GM19351 (cell line): ENCODE results near the gene HS2ST1.
"Not testable (repeated sequence)": the region's sequence is repeated elsewhere in the genome, so short reads cannot be mapped to it uniquely, and the experiment has no call there.

Experiments
- ATAC-seq: cut with Tn5 transposase; IDR thresholded peaks from one replicate; pipeline ENCODE4 v1.9.1; 2021; ENCODE audit warnings: mild to moderate bottlenecking, moderate library complexity; ENCODE audit not compliant: unreplicated experiment

Gene HS2ST1

DNA sequence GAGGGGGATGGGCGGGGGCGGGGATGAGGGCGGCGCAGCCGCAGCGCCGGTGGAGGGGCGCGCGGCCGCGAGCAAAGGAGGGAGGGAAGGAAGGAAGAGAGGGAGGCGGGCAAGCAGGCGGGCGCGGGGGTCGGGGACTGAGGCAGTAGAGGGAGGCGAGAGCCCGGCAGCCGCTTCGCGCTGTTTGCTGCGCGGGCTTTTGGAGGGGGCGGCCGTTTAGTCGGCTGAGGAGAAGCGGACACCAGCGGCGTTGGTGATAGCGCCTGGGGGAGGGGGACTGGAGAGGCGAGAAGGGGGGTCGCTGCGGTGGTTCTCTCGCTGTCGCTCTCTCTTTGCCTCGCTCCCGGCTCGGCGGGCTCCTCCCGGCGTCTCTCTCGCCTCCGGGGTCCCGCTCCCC is at the start of gene HS2ST1:
TSS of gene HS2ST1 (plus strand) at position 35 of the 397 bp plus-strand sequence.
- no peak for ATAC-seq

DNA sequence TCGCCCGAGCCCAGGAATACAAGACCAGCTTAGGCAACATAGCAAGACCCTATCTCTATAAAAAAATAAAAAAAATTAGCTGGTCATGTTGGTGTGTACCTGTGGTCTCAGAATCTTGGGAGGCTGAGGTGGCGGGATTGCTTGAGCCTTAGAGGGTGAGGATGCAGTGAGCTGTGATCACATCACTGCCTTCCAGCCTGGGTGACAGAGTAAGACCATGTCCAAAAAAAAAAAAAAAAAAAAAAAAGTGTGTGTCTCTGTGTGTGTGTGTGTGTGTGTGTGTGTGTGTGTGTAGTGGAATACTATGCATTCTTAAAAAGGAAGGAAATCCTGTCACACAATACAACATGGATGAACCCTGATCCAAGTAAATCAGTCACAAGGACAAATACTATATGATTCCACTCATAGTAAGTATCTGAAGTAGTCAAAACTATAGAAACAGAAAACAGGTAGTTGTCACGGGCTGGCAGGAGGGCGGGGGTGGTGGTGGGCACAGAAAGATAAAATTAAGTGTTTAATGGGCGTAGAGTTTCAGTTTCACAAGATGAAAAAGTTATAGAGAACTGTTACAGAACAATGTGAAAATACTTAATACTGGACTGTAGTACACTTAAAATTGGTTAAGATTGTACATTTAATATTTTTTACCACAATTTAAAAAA is 48.3 kb upstream of the HS2ST1 start:
- ATAC-seq = no peak

DNA sequence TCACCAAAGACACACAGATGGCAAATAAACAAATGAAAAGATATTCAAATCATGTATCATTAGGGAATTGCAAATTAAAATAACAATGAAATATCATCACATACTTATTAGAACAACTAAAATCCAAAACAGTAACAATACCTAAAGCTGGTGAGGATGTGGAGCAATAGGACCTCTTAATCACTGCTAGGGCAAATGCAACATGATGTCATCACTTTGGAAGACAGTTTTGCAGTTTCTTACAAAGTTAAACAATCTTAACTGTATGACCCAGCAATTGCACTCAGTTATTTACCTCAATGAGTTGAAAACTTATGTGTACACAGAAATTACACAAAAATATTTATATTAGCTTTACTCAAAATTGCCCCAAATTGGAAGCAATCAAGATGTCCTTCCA is 47.8 kb upstream of the HS2ST1 start:
- no peak for ATAC-seq

DNA sequence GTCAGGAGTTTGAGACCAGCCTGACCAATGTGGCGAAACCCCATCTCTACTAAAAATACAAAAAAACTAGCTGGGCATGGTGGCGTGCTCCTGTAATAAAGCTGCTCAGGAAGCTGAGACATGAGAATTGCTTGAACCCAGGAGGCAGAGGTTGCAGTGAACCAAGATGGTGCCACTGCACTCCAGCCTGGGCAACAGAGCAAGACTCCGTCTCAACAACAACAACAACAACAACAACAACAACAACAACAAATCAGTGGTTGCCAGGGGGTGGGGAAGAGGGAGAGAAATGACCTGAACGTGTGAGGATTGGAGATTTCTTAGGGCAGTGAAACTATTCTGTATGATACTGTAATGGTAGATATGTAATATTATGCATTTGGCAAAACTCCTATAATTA is 47.2 kb upstream of the HS2ST1 start:
- not testable (repeated sequence) for ATAC-seq

DNA sequence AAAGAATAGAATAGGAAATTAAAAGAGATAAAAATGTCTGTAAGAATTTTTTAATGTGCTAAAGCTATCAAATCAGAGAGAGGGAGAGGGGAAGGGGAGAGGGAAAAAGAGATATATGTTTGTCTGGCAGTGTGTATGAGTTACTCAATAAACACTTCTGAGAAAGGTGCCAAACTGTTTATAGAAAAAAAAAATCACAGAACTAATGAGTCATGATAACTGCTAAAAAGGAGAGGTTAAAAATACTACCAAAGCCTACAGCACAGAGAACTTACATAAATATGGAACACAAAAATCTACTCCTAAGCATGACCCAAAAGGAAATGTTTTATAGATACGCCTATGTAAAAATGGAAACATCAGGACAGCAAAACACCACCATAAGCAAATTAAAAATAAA is 46.0 kb upstream of the HS2ST1 start:
- no peak for ATAC-seq

DNA sequence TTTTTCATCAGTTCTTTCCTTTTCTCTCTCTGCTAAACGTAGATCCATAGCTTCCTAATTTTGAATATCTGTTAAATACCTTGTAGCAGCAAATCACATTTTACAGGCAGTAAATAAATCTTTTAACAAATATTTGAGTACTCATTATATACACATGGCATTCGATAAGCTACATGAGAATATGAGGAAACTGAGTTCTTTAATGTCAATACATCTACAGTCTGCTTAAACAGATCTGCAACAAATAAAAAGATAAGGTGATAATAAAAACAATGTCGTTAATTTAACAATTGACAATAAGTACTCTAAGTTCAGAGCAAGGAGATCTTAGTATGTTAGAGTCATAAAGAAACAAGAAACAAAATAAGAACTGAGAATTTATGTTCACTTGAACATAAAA is 43.4 kb upstream of the HS2ST1 start:
- no peak for ATAC-seq

DNA sequence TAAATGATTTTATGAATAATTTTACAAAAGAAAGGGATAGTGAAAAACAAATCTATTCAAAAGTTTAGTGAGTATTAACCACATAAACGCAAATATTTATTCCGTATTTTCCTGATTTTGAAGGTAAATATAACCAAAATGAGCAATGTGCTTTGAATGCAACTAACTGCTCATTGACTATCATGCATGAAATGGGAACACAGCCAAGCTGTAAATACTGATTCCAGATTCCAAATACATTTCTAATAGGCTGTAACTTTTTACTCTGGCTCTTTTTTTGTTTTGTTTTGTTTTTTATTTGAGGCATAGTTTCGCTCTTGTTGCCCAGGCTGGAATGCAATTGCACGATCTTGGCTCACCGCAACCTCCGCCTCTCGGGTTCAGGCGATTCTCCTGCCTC is 42.3 kb upstream of the HS2ST1 start:
- no peak for ATAC-seq

DNA sequence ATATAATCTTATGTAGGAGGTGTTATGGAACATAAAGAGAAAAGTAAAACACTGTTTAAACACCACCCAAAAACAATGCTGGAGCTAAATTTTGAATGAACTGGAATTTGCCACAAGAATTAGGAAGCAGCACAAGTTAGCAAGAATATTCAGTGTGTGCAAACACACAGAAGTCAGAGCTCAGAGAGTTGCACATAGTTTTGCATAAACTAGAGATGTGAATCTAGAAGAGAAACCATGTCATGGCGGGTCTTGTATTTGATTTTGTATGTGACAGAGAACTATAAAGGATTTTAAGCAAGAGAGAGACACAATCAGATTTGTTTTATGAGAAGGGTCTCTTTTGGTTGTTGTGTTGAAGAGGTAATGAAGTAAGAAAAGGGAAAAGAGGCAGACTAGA is 38.7 kb upstream of the HS2ST1 start:
- ATAC-seq = peak; percentile 50

DNA sequence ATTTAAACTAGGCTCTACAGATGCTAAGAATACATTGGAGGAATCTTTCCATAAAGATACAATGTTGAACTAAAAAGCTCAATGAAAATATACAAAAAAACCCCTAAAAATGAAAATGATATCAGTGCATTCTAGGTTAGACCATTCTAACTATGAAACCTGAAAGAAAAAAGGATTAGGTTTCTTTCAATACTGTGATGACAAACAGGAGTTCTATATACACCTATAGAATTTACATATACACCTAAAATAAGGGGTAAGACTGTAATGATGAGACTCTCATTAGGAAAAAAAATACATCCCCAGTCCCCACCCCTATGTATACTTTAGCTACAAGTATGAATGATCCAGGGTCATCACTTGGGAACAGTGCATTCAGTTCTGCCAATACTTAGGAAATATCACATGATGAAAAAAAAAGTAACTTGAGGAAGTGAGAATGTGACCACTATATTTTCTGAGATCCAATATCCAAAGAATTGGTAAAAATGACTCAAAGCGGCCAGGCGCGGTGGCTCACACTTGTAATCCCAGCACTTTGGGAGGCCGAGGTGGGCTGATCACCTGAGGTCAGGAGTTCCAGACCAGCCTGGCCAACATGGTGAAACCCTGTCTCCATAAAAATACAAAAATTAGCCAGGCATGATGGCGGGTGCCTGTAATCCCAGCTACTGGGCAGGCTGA is 26.8 kb upstream of the HS2ST1 start:
- peak; percentile 85 for ATAC-seq

DNA sequence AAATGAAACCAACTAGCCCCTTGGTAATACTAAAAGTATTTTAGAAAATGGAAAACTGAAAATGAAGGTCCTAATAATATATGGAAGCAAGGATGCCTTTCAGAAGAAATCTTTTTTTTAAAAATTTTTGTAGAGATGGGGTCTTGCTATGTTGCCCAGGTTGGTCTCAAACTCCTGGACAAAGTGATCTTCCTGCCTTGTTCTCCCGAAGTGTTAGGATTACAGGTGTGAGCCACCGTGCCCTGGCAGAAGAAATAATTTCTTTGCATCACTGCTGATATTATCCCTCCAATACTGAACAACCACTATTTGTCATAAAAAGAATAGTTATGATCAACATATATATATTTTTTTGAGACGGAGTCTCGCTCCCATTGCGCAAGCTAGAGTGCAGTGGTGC is 26.1 kb upstream of the HS2ST1 start:
- no peak for ATAC-seq

DNA sequence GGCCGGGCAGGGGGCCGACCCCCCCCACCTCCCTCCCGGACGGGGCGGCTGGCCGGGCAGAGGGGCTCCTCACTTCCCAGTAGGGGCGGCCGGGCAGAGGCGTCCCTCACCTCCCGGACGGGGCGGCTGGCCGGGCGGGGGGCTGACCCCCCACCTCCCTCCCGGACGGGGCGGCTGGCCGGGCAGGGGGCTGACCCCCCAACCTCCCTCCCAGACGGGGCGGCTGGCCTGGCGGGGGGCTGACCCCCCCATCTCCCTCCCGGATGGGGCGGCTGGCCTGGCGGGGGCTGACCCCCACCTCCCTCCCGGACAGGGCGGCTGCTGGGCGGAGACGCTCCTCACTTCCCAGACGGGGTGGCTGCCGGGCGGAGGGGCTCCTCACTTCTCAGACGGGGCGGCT is 15.0 kb upstream of the HS2ST1 start:
- ATAC-seq = not testable (repeated sequence)

DNA sequence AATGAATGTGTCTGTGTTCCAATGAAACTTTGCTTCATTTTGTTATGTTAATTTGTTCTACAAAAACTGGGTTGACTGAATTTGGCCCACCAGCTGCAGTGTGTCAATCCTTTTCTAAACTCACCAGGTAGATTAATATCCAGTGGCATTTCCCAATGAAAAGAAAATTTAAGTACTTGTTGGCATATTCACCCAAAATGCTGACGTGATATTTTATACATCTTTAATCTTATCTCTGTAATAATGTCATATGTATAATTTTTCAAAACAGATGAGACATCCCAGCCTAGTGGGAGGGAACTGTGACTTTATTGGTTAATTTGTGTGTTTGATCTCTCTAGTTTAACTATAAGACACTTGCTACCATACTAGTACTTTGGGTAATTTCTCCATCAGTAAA is 8.6 kb upstream of the HS2ST1 start:
- no peak for ATAC-seq

DNA sequence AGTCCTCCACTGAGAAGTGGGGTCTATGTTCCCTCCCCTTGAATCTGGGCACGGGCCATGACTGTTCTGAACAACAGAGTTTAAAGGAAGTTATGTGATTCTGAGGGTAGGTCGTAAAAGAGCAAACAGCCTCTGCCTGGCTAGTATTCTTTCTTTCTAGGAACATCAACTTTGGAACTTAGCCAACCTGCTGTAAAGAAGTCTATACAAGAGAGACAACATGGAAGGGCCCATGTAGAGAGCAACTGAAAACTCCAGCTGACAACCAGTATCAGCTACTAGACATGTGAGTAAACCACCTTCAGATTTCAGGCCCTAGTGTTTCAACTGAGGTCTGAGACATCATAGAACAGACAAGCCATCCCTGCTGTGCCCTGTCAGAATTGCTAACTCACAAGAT is 8.0 kb upstream of the HS2ST1 start:
- no peak for ATAC-seq

DNA sequence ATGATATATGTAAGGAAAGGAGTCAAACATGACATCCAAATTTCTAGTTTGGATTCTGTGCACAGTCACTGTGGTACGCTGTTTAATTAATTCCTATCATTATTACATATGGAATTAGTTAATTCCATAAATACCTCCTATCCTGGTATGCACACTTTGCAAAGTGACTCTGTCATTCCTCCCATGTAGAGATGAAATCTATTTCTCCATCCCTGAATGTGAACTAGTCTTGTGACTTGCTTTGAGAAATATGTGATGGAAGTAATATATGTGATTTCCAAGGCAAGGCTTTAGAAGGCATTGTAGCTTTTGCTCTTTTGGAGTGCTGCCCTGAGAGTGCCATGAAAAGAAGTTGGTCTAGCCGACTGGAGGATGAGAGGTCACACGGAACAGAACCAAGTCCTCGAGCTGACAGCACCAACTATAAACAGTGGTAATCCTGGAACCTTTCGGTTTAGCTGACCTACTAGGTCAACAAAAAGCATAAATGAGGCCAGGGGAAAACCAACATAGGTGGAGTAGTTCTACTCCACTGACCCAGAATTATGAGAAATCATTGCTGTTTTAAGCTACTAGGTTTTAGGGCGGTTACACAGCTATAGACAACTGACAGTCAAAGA is 2.0 kb upstream of the HS2ST1 start:
- no peak for ATAC-seq

DNA sequence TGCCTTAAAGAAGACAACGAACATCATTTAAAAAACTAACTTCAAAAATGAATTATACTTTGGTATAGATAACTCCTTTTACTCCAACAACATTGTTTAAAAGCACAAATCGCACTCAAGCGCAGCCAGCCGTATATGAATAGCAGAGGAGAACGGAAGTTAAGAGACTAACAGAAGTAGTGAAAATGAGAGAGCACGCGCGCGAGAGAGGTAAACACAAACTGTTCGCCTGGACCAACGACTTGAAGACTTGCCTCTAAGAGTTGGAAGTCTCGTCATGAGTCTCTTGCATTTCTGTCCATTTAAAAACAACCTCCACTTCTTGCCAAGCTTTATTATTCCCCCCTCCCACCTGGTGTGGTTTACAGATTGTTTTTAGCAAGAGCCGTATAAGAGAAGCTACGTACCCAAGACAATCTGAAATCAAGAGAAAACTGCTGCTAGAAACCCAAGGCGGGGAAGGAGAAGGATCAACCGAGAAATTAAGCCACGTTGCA is 988 bp upstream of the HS2ST1 start:
- ATAC-seq = peak; percentile 19

DNA sequence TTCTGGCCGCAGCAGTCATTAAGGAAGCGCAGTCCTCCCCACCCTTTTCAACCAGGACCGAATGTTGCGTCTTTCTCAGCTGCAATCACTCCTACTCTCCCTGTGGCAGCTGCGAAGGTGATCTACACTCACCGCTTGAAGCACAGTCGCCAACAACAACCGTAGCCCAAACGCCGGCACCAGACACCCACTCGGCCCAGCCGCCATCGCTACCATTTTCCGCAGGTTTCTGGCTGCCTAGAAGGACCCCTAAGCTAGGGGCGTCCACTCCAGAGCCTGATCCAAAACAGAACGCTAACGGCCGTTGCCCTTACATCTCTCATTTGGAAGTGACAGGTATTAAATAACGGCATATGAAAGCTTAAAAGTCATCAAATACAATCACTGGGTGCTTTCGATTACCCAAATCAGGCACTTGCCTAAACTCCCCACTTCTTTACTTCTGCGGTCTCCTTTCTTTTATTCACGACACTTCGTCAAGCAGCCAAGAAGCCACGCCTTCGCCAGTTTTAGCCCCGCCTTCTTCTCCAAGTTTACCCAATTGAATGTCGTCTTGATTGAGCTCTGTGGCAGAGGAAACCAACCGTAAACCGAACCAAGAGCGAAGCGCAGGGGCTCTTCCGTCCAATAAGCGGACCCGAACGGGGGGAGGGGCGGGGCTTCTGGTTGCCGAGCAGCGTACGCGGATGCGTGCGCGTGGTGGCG is 387 bp upstream of the HS2ST1 start, which contains the start of gene SELENOF:
TSS of gene SELENOF (minus strand) at position 231 of the 705 bp plus-strand sequence. CDS start at position 216, 15 bp downstream.
- ATAC-seq = peak; percentile 80

DNA sequence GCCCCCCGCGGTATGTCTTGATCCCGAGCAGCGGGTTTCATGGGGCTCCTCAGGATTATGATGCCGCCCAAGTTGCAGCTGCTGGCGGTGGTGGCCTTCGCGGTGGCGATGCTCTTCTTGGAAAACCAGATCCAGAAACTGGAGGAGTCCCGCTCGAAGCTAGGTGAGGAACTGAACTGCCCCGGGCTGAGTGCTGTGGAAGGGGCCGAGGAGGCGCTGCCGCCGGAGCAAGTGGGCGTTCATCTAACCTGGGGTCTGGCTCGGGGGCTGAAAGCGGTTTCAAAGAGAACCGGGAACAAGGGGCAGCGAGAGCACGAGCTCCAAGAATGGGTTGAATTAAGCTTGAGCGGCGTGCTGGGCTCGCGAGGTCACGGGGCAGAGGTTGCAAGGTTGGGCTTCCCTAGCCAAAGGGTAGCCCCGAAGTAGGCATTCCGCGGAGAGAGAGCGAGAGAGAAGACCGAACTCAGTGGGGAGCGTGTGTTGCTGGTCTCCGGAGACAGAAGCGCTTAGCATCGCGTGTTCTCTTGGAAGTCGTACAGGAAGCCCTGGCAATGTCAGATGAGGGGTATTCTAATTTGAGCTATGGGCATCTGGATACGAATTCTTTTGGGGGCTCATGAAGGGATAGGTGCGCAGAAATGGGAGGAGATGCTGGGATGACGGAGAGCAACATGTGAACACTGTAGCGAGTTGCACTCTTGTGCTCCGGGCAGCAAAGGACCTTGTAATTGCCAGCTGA is 732 bp downstream of the HS2ST1 start:
- peak; percentile 23 for ATAC-seq

DNA sequence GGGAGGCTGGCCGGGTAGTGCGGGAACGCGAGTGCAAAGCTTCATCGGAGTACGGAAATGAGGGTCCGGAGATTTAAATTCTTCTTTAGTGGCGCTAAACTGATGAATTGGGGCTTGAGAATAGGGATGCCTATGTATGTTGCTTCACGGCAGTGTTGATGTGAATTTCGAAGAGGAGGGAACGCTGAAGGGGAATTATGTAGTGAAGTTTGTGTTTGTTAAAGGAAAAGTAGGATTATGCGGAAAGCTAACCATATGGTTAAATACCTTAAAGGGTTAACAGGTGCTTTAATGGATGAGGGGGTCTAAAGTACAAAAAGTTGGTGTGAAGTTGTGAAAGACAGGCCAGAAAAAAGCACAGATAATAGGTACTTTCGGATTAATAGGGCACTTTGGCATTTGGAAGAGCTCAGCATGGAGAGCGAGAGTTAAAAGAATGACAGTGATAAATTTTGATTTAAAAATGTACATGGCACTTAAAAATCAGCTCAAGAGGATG is 1.4 kb downstream of the HS2ST1 start:
- ATAC-seq = no peak

DNA sequence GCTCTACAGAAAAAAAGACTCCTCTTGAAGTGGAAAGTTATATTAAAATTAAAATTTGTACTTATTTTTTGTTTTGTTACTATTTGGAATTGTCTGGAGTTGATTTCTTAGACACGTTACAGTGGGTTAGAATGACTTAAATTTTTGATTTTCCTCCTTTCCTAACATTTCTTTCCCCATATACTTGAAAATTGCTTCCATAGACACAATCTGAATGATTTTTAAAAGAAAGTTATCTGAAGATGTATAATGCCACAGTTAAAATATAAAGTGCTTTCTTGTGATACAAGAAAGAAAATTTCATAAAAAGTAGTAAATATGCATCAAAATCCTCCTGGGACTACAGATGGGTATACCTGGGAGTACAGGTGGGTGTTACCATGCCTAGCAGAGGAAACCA is 2.3 kb downstream of the HS2ST1 start:
- no peak for ATAC-seq

DNA sequence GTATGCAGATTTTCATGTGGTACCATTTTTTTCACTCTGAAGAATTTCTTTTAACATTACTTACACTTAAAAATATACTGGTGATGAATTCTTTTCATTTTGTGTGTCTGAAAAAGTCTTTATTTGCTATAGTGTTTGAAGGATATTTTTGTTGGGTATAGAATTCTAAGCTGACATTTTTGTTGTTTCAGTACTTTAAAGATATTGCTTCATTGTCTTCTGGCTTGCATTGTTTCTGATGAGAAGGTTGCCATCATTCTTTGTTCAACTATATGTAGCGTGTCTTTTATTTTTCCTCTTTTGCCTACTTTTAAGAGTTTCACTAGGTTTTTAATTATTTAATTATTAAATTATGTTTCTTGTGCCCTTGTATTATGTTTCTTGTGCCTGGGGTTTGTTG is 8.0 kb downstream of the HS2ST1 start:
- ATAC-seq = no peak
